ENCODE measurements around the gene ZFAND3. TPM values are rescaled to one million over a fixed set of nuclear protein-coding genes. Genes with fewer than 3 reads are reported as not detected.

The ZFAND3 gene
- total RNA-seq, 1 experiment from 2014 or later, result 47.2 TPM

GRCh38 chr6:37993596-37993995 is 174.1 kb downstream of the ZFAND3 start:
- Histone ChIP-seq H4K20me1 (ENCODE audit: insufficient read depth) (peaks cover 21% of the 10 kb centered on the region), H3K9me3 (ENCODE audit: control insufficient read depth in 1 of 2, insufficient read depth in 1 of 2, low read depth in 1 of 2, low read length in 2 of 2) (no peaks in the 10 kb centered on the region), H3K79me2 (ENCODE audit: insufficient read depth, low read length) (peaks cover 61% of the 10 kb centered on the region), H3K27ac (ENCODE audit: low read depth, low read length) (no peak overlapping the region), H3K27me3 (ENCODE audit: insufficient read depth, low read length) (no peaks in the 10 kb centered on the region), H3K4me2 (ENCODE audit: low read length) (no peak overlapping the region), H3K4me1 (ENCODE audit: control insufficient read depth in 1 of 2, insufficient read depth in 2 of 2, low read length in 2 of 2) (no peaks in the 10 kb centered on the region), H2AFZ (ENCODE audit: low read depth, low read length, poor library complexity, severe bottlenecking) (no peak overlapping the region), H3K9ac (ENCODE audit: low read length) (no peak overlapping the region), H3K36me3 (ENCODE audit: control insufficient read depth in 1 of 2, insufficient read depth in 2 of 2, low read length in 2 of 2) (no peaks in the 10 kb centered on the region), H3K4me3 (replicated peaks in 1 of 2; ENCODE audit: low read depth in 1 of 2, low read length in 2 of 2) (no peak overlapping the region), H3K9me2 (ENCODE audit: insufficient read depth) (no peaks in the 10 kb centered on the region)
- DNase-seq (ENCODE audit: low read depth, low spot score), result no peak
- ATAC-seq, result no peak
- TF ChIP-seq CEBPB (IDR thresholded peaks at IDR 0.05; ENCODE audit: low read depth) (no peak), EZH2 (IDR thresholded peaks at IDR 0.05) (no peak), EZH2phosphoT487 (IDR thresholded peaks at IDR 0.05; ENCODE audit: borderline replicate concordance) (no peak), ELF1 (IDR thresholded peaks at IDR 0.05; ENCODE audit: borderline replicate concordance, low read depth) (no peak), FOSL1 (IDR thresholded peaks at IDR 0.05; ENCODE audit: low read depth) (no peak), YY1 (IDR thresholded peaks at IDR 0.05; ENCODE audit: extremely low read depth, insufficient replicate concordance, low read depth, low read length) (no peak), MAX (IDR thresholded peaks at IDR 0.05) (no peak), SRF (IDR thresholded peaks at IDR 0.05; ENCODE audit: low read depth) (no peak), TCF7L2 (IDR thresholded peaks at IDR 0.05; ENCODE audit: borderline replicate concordance, extremely low read depth, insufficient read depth, insufficient read length) (no peak)
- TF ChIP-seq, protein P1, sequence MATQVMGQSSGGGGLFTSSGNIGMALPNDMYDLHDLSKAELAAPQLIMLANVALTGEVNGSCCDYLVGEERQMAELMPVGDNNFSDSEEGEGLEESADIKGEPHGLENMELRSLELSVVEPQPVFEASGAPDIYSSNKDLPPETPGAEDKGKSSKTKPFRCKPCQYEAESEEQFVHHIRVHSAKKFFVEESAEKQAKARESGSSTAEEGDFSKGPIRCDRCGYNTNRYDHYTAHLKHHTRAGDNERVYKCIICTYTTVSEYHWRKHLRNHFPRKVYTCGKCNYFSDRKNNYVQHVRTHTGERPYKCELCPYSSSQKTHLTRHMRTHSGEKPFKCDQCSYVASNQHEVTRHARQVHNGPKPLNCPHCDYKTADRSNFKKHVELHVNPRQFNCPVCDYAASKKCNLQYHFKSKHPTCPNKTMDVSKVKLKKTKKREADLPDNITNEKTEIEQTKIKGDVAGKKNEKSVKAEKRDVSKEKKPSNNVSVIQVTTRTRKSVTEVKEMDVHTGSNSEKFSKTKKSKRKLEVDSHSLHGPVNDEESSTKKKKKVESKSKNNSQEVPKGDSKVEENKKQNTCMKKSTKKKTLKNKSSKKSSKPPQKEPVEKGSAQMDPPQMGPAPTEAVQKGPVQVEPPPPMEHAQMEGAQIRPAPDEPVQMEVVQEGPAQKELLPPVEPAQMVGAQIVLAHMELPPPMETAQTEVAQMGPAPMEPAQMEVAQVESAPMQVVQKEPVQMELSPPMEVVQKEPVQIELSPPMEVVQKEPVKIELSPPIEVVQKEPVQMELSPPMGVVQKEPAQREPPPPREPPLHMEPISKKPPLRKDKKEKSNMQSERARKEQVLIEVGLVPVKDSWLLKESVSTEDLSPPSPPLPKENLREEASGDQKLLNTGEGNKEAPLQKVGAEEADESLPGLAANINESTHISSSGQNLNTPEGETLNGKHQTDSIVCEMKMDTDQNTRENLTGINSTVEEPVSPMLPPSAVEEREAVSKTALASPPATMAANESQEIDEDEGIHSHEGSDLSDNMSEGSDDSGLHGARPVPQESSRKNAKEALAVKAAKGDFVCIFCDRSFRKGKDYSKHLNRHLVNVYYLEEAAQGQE (IDR thresholded peaks at IDR 0.05; ENCODE audit: low read depth), result no peak
- no TSS peak for BruUV-seq (replicated peaks)
- intact Hi-C loops (cut with micrococcal nuclease), result no loop called here
- POLR2A ChIA-PET, result no interaction called here
- RAD21 ChIA-PET (ENCODE audit: low non-redundant PET in 1 of 2, low total read pairs in 2 of 2, uncharacterized antibody in 2 of 2, unreplicated experiment in 2 of 2), result no interaction called here
- CTCF ChIA-PET, result no interaction called here
